Colonic mucosa (tissue), 4 donors: ENCODE measurements around the gene PLCL1. TPM values are rescaled to one million over a fixed set of nuclear protein-coding genes. Genes with fewer than 3 reads are reported as not detected.
"Not testable (repeated sequence)": the region's sequence is repeated elsewhere in the genome, so short reads cannot be mapped to it uniquely, and the experiment has no call there.

ENCODE experiments used
- DNase-seq: peaks from one replicate; pipeline ENCODE4 v3.0.0-alpha.2; 2020
- H3K27ac ChIP-seq: fragments of 200-600 bp; one replicate; pipeline ENCODE4 v1.8.0; 2021
- H3K27me3 ChIP-seq: fragments of 200-600 bp; one replicate; pipeline ENCODE4 v1.8.0; 2021
- H3K36me3 ChIP-seq: fragments of 200-600 bp; one replicate; pipeline ENCODE4 v1.8.0; 2021
- H3K4me1 ChIP-seq: fragments of 200-600 bp; one replicate; pipeline ENCODE4 v1.8.0; 2021; ENCODE audit warnings: mild to moderate bottlenecking
- H3K4me3 ChIP-seq: fragments of 200-600 bp; one replicate; pipeline ENCODE4 v1.8.0; 2021
- H3K9ac ChIP-seq, 2 donors: one replicate each; pipeline ENCODE4 v1.7.0; 2013; ENCODE audit warnings: control low read depth in 2 of 2, low read depth in 2 of 2, low read length in 2 of 2
- H3K9me3 ChIP-seq: fragments of 200-600 bp; one replicate; pipeline ENCODE4 v1.8.0; 2021
- intact Hi-C: fragments of 100-400 bp; cut with DNase I; formaldehyde crosslinking; loops from one replicate; pipeline ENCODE4 v1.14.1; 2022
- total RNA-seq, 2 donors: library from RNA; stranded (reverse); fragmentation: NEBNext Ultra II Directional in 1 of 2; extraction: Animal tissue kit (Norgen Biotek cat#: 25700) in 1 of 2; gene quantifications; one replicate each; pipeline ENCODE4 v1.2.1, GENCODE V29; 2021
- TF ChIP-seq, protein P1 (sequence below): fragments of 200-600 bp; IDR thresholded peaks from one replicate; pipeline ENCODE4 v1.8.0; 2022; ENCODE audit warnings: antibody characterized with exemption, mild to moderate bottlenecking
- donor health status: healthy.
- donor health status: DM: no; HTN: no; CAD: no.
- donor health status: DM: no; HTN: no; CAD: no.

PLCL1 gene
- total RNA-seq, 2 donors from 2014 or later: 0.30 to 1.3 TPM

DNA sequence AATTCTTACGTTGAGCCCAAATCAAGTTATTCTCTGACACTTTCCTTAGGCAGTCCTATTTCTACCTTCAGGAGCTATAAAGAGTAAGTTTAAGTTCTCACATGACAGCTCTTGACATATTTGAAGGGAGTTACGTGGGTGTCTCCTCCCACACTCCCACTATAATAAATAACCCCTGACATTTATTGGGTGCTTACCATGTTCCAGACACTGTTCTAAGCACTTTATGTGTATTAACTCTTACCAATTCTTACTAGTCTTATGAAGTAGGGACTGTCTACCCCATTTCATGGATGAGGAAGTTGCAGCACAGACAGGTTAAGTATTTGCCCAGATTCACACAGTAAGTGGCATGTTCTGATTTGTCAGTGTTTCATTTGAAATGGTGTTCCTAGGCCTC is 17.9 kb downstream of the PLCL1 start:
- intact Hi-C loops: no loop called here
- H3K9ac ChIP-seq: no peak overlapping the region
- no peak overlapping the region for H3K4me3 ChIP-seq
- TF ChIP-seq, protein P1, sequence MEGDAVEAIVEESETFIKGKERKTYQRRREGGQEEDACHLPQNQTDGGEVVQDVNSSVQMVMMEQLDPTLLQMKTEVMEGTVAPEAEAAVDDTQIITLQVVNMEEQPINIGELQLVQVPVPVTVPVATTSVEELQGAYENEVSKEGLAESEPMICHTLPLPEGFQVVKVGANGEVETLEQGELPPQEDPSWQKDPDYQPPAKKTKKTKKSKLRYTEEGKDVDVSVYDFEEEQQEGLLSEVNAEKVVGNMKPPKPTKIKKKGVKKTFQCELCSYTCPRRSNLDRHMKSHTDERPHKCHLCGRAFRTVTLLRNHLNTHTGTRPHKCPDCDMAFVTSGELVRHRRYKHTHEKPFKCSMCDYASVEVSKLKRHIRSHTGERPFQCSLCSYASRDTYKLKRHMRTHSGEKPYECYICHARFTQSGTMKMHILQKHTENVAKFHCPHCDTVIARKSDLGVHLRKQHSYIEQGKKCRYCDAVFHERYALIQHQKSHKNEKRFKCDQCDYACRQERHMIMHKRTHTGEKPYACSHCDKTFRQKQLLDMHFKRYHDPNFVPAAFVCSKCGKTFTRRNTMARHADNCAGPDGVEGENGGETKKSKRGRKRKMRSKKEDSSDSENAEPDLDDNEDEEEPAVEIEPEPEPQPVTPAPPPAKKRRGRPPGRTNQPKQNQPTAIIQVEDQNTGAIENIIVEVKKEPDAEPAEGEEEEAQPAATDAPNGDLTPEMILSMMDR: no peak
- no peaks in the 10 kb centered on the region for H3K4me1 ChIP-seq
- no peaks in the 10 kb centered on the region for H3K9me3 ChIP-seq
- DNase-seq: no peak
- no peak overlapping the region for H3K27ac ChIP-seq
- no peaks in the 10 kb centered on the region for H3K36me3 ChIP-seq
- no peaks in the 10 kb centered on the region for H3K27me3 ChIP-seq

DNA sequence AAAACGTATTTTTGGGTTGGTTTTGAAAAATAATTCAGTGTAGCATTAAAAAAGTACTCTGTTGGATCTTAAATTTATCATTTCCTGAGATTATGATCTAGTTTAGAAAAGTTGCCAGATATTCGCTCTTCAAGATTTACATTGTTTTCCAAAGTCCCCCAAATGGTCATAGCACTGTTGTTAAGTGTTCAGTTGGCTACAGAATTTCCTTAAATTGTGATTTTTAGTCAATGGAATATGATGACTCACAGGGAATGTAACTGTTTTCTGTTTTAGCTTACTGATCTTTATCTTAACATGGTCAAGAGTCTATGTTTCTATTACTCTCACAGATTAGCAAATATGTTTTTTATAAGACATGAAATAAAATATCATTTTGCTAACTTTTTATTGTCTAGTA is 23.2 kb downstream of the PLCL1 start:
- H3K4me3 ChIP-seq: no peak overlapping the region
- no peaks in the 10 kb centered on the region for H3K4me1 ChIP-seq
- DNase-seq: no peak
- H3K9me3 ChIP-seq: no peaks in the 10 kb centered on the region
- no peak overlapping the region for H3K27ac ChIP-seq
- intact Hi-C loops: no loop called here
- H3K36me3 ChIP-seq: no peaks in the 10 kb centered on the region
- TF ChIP-seq, protein P1: no peak
- no peaks in the 10 kb centered on the region for H3K27me3 ChIP-seq
- H3K9ac ChIP-seq: no peak overlapping the region

DNA sequence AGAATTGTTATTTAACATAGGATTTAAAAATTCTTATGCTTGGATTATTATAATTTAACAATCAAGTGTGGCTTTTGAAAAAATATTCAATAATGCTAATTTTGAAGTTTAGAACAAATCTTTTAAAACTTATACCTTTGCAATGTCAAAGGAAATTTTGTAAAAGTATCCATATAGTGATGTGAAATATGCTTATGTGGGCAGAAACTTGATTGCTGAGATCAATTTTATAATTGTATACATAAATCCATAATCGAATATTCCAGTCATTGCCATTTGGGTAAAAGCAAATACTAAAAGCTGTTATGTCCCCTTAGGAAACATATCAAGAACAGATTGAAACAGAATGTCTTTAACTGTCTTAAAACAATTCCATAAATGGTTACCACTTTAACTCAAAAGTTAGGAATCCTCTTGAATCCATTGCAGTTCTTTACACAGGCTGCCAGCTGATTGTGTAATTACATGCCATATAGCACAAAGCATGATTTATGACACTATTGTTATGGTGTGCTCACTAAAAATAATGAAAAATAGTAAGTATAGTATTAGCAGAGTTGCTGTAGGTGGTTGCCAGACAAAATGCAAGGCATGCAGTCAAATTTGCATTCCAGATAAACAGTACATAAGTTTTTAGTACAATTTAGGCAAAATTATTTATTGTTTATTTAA is 24.2 kb downstream of the PLCL1 start:
- TF ChIP-seq, protein P1: no peak
- no peak overlapping the region for H3K27ac ChIP-seq
- no peaks in the 10 kb centered on the region for H3K36me3 ChIP-seq
- DNase-seq: no peak
- intact Hi-C loops: no loop called here
- no peaks in the 10 kb centered on the region for H3K9me3 ChIP-seq
- no peaks in the 10 kb centered on the region for H3K27me3 ChIP-seq
- H3K4me1 ChIP-seq: no peaks in the 10 kb centered on the region
- H3K9ac ChIP-seq: no peak overlapping the region
- H3K4me3 ChIP-seq: no peak overlapping the region

DNA sequence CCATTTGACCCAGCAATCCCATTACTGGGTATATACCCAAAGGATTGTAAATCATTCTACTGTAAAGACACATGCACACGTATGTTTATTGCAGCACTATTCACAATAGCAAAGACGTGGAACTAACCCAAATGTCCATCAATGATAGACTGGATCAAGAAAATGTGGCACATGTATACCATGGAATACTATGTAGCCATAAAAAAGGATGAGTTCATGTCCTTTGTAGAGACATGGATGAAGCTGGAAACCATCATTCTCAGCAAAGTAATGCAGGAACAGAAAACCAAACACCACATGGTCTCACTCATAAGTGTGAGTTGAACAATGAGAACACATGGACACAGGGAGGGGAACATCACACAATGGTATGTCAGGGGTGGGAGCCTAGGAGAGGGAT is 30.4 kb downstream of the PLCL1 start:
- H3K36me3 ChIP-seq, DNase-seq, H3K4me3 ChIP-seq, H3K9me3 ChIP-seq, H3K27ac ChIP-seq, H3K27me3 ChIP-seq, H3K9ac ChIP-seq, intact Hi-C loops, H3K4me1 ChIP-seq: not testable (repeated sequence)

DNA sequence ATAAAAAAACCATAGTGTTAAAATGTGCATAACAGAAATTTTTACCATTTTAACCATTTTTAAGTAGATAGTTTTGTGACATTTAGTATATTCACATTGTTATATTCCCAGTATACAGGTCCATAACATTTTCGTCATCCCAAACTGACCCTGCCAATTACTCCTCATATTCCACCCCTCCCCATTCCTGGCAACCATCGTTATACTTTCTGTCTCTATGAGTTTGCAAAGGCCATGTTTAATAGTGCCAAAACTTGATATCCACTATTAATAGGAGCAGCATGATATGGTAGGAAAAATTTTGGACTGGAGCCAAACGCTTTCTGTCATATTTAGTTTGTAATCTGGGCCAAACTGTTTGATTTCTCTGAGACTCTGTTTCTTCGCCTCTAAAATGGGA is 30.9 kb downstream of the PLCL1 start:
- TF ChIP-seq, protein P1: no peak
- Histone ChIP-seq H3K9ac (no peak overlapping the region), H3K27me3 (no peaks in the 10 kb centered on the region), H3K9me3 (no peaks in the 10 kb centered on the region), H3K27ac (no peak overlapping the region), H3K4me1 (no peaks in the 10 kb centered on the region), H3K4me3 (no peak overlapping the region), H3K36me3 (no peaks in the 10 kb centered on the region)
- no peak for DNase-seq
- intact Hi-C loops: no loop called here

DNA sequence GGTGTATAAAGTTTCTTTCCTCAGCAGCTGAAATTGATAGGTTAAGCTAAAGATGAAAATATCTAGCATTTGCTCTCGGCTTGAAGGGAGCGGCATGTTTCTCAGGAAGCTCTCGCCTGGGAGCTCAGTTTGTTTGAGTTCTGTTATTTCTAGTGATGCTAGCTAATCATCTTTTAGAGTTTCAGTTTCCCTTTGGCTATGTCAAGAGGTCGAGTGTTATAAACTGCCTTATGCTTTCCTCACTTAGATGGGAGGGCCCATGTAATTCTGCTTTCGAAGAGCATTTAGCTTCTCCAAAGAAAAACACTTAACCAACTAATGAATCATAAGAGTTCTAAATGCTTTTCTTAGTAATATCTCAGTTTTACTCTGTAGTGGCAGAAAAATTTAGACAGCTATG is 33.6 kb downstream of the PLCL1 start:
- no peak overlapping the region for H3K9ac ChIP-seq
- TF ChIP-seq, protein P1: no peak
- DNase-seq: no peak

More for the DNA sequence above, 33.6 kb downstream of the PLCL1 start:
- H3K4me3 ChIP-seq: no peak overlapping the region
- intact Hi-C loops: no loop called here
- H3K27me3 ChIP-seq: no peaks in the 10 kb centered on the region
- H3K4me1 ChIP-seq: no peaks in the 10 kb centered on the region
- H3K27ac ChIP-seq: peak overlapping the region; percentile 32
- no peaks in the 10 kb centered on the region for H3K36me3 ChIP-seq
- H3K9me3 ChIP-seq: no peaks in the 10 kb centered on the region
